Trophoblast cell (in vitro differentiated cells and primary cell): ENCODE data around the gene RCHY1.

Experiments
- DNase-seq, 2 donors: peaks; one replicate each; pipeline ENCODE4 v3.0.0-alpha.2; 2016
- H2AFZ ChIP-seq: 2 replicates; pipeline ENCODE4 v1.6.1; 2013; ENCODE audit warnings: low read length, moderate library complexity, mild to moderate bottlenecking; ENCODE audit not compliant: insufficient read depth, poor library complexity
- H2AK5ac ChIP-seq: 2 replicates; pipeline ENCODE4 v1.6.1; 2013; ENCODE audit warnings: mild to moderate bottlenecking, low read length
- H2BK120ac ChIP-seq: 2 replicates; pipeline ENCODE4 v1.6.1; 2013; ENCODE audit warnings: low read length, mild to moderate bottlenecking, moderate library complexity; ENCODE audit not compliant: insufficient read depth, poor library complexity
- H2BK12ac ChIP-seq: 2 replicates; pipeline ENCODE4 v1.6.1; 2013; ENCODE audit warnings: mild to moderate bottlenecking, low read length, moderate library complexity
- H2BK5ac ChIP-seq: 2 replicates; pipeline ENCODE4 v1.6.1; 2013; ENCODE audit warnings: low read length, low read depth, moderate library complexity, mild to moderate bottlenecking; ENCODE audit not compliant: poor library complexity
- H3K14ac ChIP-seq: 2 replicates; pipeline ENCODE4 v1.6.1; 2013; ENCODE audit warnings: mild to moderate bottlenecking, low read length
- H3K18ac ChIP-seq: 2 replicates; pipeline ENCODE4 v1.6.1; 2013; ENCODE audit warnings: mild to moderate bottlenecking, low read length
- H3K23ac ChIP-seq: 2 replicates; pipeline ENCODE4 v1.6.1; 2013; ENCODE audit warnings: low read length
- H3K27ac ChIP-seq: 2 replicates; pipeline ENCODE4 v1.5.1; 2013; ENCODE audit warnings: low read depth, mild to moderate bottlenecking, inconsistent platforms, low read length, moderate library complexity
- H3K27me3 ChIP-seq: 2 replicates; pipeline ENCODE4 v1.6.1; 2013; ENCODE audit warnings: inconsistent platforms, mild to moderate bottlenecking, low read length, moderate library complexity; ENCODE audit not compliant: insufficient read depth
- H3K36me3 ChIP-seq, 2 experiments: 1 replicate in 1 of 2; 2 replicates in 1 of 2; pipeline ENCODE4 v1.6.1; 2013; ENCODE audit warnings: low read length in 2 of 2, mild to moderate bottlenecking in 2 of 2, moderate library complexity in 1 of 2; ENCODE audit not compliant: insufficient read depth in 2 of 2, control insufficient read depth in 1 of 2
- H3K4ac ChIP-seq: 2 replicates; pipeline ENCODE4 v1.6.1; 2013; ENCODE audit warnings: low read depth, mild to moderate bottlenecking, low read length, moderate library complexity
- H3K4me1 ChIP-seq, 2 experiments: 1 replicate in 1 of 2; 2 replicates in 1 of 2; pipeline ENCODE4 v1.6.1; 2013; ENCODE audit warnings: low read length in 2 of 2, mild to moderate bottlenecking in 2 of 2, moderate library complexity in 1 of 2; ENCODE audit not compliant: insufficient read depth in 2 of 2, control insufficient read depth in 1 of 2
- H3K4me2 ChIP-seq: 2 replicates; pipeline ENCODE4 v1.6.1; 2013; ENCODE audit warnings: inconsistent platforms, mild to moderate bottlenecking, low read length, moderate library complexity
- H3K4me3 ChIP-seq: 2 replicates; pipeline ENCODE4 v1.5.1; 2013; ENCODE audit warnings: mild to moderate bottlenecking, low read depth, low read length, inconsistent platforms
- H3K79me1 ChIP-seq: one replicate; pipeline ENCODE4 v1.6.1; 2013; ENCODE audit warnings: low read length
- H3K79me2 ChIP-seq: 2 replicates; pipeline ENCODE4 v1.6.1; 2013; ENCODE audit warnings: low read length, mild to moderate bottlenecking; ENCODE audit not compliant: control insufficient read depth, insufficient read depth, poor library complexity
- H3K9ac ChIP-seq: 2 replicates; pipeline ENCODE4 v1.6.1; 2013; ENCODE audit warnings: mild to moderate bottlenecking, low read length
- H3K9me3 ChIP-seq: 2 replicates; pipeline ENCODE4 v1.6.1; 2013; ENCODE audit warnings: low read depth, mild to moderate bottlenecking, control low read depth, inconsistent platforms, low read length; ENCODE audit not compliant: insufficient read depth
- H4K12ac ChIP-seq: 2 replicates; pipeline ENCODE4 v1.6.1; 2013; ENCODE audit warnings: low read depth, mild to moderate bottlenecking, low read length, moderate library complexity
- H4K8ac ChIP-seq: 2 replicates; pipeline ENCODE4 v1.6.1; 2013; ENCODE audit warnings: low read depth, mild to moderate bottlenecking, low read length, moderate library complexity
- H4K91ac ChIP-seq: one replicate; pipeline ENCODE4 v1.6.1; 2013; ENCODE audit warnings: low read depth, mild to moderate bottlenecking, low read length, moderate library complexity
- WGBS: extraction: QIAGEN DNeasy Blood & Tissue Kit; methylation state at CpG from one replicate; pipeline ENCODE4 v1.1.7; 2013; ENCODE audit warnings: missing lambda C conversion rate; ENCODE audit not compliant: insufficient read length, insufficient coverage; ENCODE audit errors: extremely low coverage; 5-methylcytosine and 5-hydroxymethylcytosine counted together

Gene RCHY1

GRCh38 chr4:75498041-75498440 lies 16.2 kb downstream of the RCHY1 start:
- H4K12ac ChIP-seq: no peak overlapping the region
- no peak overlapping the region for H3K4ac ChIP-seq
- no peak overlapping the region for H3K23ac ChIP-seq
- no peaks in the 10 kb centered on the region for H3K27me3 ChIP-seq
- H3K79me1 ChIP-seq: no peaks in the 10 kb centered on the region
- H2AFZ ChIP-seq: no peak overlapping the region
- H3K14ac ChIP-seq: no peak overlapping the region
- no peak overlapping the region for H3K18ac ChIP-seq
- no peak overlapping the region for H4K91ac ChIP-seq
- H3K79me2 ChIP-seq: no peaks in the 10 kb centered on the region
- no peak overlapping the region for H2BK5ac ChIP-seq
- DNase-seq: no peak
- H3K4me1 ChIP-seq: no peaks in the 10 kb centered on the region
- no peak overlapping the region for H3K4me3 ChIP-seq
- H4K8ac ChIP-seq: no peak overlapping the region
- peaks cover 0 to 3% of the 10 kb centered on the region in 2 experiments for H3K36me3 ChIP-seq
- no peak overlapping the region for H2BK12ac ChIP-seq
- no peak overlapping the region for H2BK120ac ChIP-seq
- H3K27ac ChIP-seq: no peak overlapping the region
- no peak overlapping the region for H3K9ac ChIP-seq
- H3K9me3 ChIP-seq: peaks cover 2% of the 10 kb centered on the region
- no CpG with 5 or more reads among the region's 2 CpGs for WGBS
- no peak overlapping the region for H3K4me2 ChIP-seq
- H2AK5ac ChIP-seq: no peak overlapping the region

DNA sequence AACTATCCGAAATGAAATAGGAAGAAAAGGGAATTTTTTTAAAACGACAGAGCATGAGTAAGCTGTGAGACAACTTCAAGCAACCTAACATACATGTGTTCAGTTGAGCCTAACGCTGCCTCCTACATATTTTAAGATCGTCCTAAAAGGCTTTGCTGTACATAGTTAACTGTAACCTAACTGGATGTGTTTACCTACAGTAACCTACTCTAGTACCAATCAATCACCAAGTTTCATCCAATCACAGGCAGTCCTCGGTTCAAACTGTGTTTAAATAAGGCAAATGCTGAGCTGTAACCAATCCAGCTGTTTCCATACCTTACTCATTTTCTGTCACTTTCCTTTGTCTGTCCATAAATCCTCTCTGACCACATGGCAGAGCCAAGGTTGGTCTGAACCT lies 17.1 kb downstream of the RCHY1 start:
- no peak overlapping the region for H3K18ac ChIP-seq
- peaks cover 0 to 3% of the 10 kb centered on the region in 2 experiments for H3K36me3 ChIP-seq
- no peak overlapping the region for H2AFZ ChIP-seq
- H2BK5ac ChIP-seq: no peak overlapping the region
- no peak overlapping the region for H4K12ac ChIP-seq
- H3K23ac ChIP-seq: no peak overlapping the region
- no peak overlapping the region for H2AK5ac ChIP-seq
- H3K27me3 ChIP-seq: no peaks in the 10 kb centered on the region
- no peak overlapping the region for H3K9ac ChIP-seq
- H4K91ac ChIP-seq: no peak overlapping the region
- WGBS: no CpG with 5 or more reads among the region's 5 CpGs
- no peak overlapping the region for H3K27ac ChIP-seq
- H2BK120ac ChIP-seq: no peak overlapping the region
- no peaks in the 10 kb centered on the region for H3K79me2 ChIP-seq
- DNase-seq: no peak
- H3K14ac ChIP-seq: no peak overlapping the region
- no peak overlapping the region for H3K4me3 ChIP-seq
- peaks cover 2% of the 10 kb centered on the region for H3K9me3 ChIP-seq
- no peak overlapping the region for H4K8ac ChIP-seq
- H3K79me1 ChIP-seq: no peaks in the 10 kb centered on the region
- no peak overlapping the region for H3K4ac ChIP-seq
- no peaks in the 10 kb centered on the region for H3K4me1 ChIP-seq
- H3K4me2 ChIP-seq: no peak overlapping the region
- H2BK12ac ChIP-seq: no peak overlapping the region

DNA sequence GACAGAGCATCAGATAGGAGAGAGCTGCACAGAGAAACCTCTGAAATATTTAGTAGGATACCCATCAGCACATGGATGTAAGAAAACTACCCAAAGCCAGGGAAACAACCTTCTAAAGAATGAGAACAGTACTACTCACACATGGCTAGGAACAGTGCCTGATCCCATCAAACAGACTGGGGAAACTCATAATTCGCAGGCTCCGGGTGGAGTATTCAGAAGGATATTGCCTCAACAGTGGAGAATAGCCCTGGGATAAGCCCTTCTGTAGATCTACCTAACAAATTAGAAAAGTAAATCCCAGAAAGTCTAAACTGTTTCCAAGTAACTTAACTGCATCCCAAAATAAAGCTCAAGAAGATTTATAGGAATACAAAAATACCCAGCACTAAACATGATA lies 17.8 kb downstream of the RCHY1 start:
- Histone ChIP-seq H2AK5ac (no peak overlapping the region), H3K18ac (no peak overlapping the region), H3K4me1 (no peaks in the 10 kb centered on the region), H3K4me3 (no peak overlapping the region), H3K14ac (no peak overlapping the region), H3K9ac (no peak overlapping the region), H2BK5ac (no peak overlapping the region), H4K12ac (no peak overlapping the region), H3K27ac (no peak overlapping the region), H4K8ac (no peak overlapping the region), H2BK12ac (no peak overlapping the region), H2BK120ac (no peak overlapping the region), H3K79me1 (no peaks in the 10 kb centered on the region), H3K79me2 (no peaks in the 10 kb centered on the region), H3K23ac (no peak overlapping the region), H3K27me3 (no peaks in the 10 kb centered on the region), H2AFZ (no peak overlapping the region), H3K36me3 (peaks cover 0 to 3% of the 10 kb centered on the region in 2 experiments), H4K91ac (no peak overlapping the region), H3K9me3 (peaks cover 2% of the 10 kb centered on the region), H3K4me2 (no peak overlapping the region), H3K4ac (no peak overlapping the region)
- DNase-seq: no peak
- WGBS: no CpG with 5 or more reads among the region's 2 CpGs

- no peak overlapping the region for H3K9ac ChIP-seq
- no peak overlapping the region for H3K4me2 ChIP-seq
- peaks cover 0 to 3% of the 10 kb centered on the region in 2 experiments for H3K36me3 ChIP-seq
- no peak overlapping the region for H2AK5ac ChIP-seq
- H3K14ac ChIP-seq: no peak overlapping the region
- H2BK5ac ChIP-seq: no peak overlapping the region
- no peak overlapping the region for H4K8ac ChIP-seq
- no peak overlapping the region for H3K4me3 ChIP-seq
- no peak overlapping the region for H3K27ac ChIP-seq
- no peak overlapping the region for H4K12ac ChIP-seq
- no peak overlapping the region for H2AFZ ChIP-seq
- no peak for DNase-seq
- H2BK12ac ChIP-seq: no peak overlapping the region
- H3K79me2 ChIP-seq: no peaks in the 10 kb centered on the region
- H3K27me3 ChIP-seq: no peaks in the 10 kb centered on the region
- H3K79me1 ChIP-seq: no peaks in the 10 kb centered on the region
- WGBS: no CpG with 5 or more reads among the region's 2 CpGs
- H3K18ac ChIP-seq: no peak overlapping the region
- peaks cover 2% of the 10 kb centered on the region for H3K9me3 ChIP-seq
- H4K91ac ChIP-seq: no peak overlapping the region
- no peak overlapping the region for H3K23ac ChIP-seq
- no peaks in the 10 kb centered on the region for H3K4me1 ChIP-seq
- no peak overlapping the region for H3K4ac ChIP-seq
- H2BK120ac ChIP-seq: no peak overlapping the region
Observed at GRCh38 chr4:75495476-75495875, 18.7 kb downstream of the RCHY1 start.
